HL-60/S4 treated with retinoic acid at 250 ng/mL for 4 days and 3 days (cell line): Measurements from ENCODE around the gene FOS.
"Not testable (repeated sequence)": the region's sequence is repeated elsewhere in the genome, so short reads cannot be mapped to it uniquely, and the experiment has no call there.

Experiments
- in situ Hi-C: fragments of 300-500 bp; cut with MboI; formaldehyde crosslinking; loops from 2 replicates; pipeline ENCODE4 v1.7.0; 2022; ENCODE audit warnings: low sequenced_read_pairs

Gene FOS

DNA sequence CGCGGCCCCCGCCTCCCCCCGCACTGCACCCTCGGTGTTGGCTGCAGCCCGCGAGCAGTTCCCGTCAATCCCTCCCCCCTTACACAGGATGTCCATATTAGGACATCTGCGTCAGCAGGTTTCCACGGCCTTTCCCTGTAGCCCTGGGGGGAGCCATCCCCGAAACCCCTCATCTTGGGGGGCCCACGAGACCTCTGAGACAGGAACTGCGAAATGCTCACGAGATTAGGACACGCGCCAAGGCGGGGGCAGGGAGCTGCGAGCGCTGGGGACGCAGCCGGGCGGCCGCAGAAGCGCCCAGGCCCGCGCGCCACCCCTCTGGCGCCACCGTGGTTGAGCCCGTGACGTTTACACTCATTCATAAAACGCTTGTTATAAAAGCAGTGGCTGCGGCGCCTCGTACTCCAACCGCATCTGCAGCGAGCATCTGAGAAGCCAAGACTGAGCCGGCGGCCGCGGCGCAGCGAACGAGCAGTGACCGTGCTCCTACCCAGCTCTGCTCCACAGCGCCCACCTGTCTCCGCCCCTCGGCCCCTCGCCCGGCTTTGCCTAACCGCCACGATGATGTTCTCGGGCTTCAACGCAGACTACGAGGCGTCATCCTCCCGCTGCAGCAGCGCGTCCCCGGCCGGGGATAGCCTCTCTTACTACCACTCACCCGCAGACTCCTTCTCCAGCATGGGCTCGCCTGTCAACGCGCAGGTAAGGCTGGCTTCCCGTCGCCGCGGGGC lies at the start of gene FOS:
FOS (plus strand) TSS at position 407 of the 731 bp plus-strand sequence; CDS start at position 562, 155 bp downstream.
- in situ Hi-C loops = no loop called here

DNA sequence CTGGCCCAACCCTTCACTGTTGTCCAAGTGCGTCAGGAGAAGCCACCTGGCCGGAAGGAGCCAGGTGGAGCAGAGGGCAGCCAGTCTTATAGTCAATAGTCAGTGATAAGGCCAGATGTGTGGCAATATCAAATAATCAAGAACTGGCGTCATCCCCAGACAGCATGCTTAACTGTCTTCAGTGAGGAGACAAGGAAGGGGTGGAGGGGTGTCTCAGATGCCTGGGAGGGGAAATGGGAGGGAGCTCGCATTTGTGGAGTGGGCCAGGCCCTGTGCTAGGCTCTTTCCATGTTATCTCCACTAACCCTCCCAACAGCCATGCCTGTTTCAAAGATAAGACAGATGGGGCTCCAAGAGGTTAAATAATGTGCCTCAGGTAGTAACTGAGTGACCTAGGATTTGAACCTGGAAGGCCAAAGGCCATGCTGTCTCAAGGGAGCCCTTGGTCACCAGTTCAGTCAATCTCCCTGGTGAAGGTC lies 48.9 kb upstream of the FOS start:
- in situ Hi-C loops = no loop called here

DNA sequence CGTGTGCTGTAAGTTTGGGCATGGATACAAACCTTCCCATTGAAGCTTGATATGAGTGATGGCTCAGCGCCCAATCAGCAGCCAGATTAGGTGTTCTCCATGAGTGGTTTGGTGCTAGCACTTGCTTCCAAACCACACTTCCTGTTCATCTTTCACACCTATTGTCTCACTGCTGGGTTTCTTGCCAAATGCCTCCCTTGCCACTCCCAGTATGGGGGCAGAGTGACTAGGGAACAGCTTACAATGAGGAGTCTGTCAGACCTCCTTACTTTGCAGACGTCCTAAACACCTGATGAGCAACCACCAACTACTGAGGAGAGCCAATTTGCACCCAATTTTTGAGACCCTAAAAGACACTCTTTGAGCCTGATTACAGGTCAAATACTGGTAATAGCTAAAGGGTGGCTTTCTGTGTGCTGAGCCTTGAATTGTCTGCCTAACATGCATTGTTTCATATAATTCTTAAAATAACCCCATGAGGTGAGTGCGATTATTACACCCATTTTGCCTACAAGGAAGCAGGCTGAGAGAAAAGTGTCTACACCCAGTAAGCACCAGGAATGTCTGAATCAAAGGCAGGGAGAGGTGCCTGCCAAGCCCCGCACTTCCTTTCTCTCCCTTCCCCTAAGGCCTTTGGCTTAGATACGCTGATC lies 48.4 kb upstream of the FOS start:
- in situ Hi-C loops = no loop called here

- in situ Hi-C loops = no loop called here
These were observed 47.3 kb upstream of the FOS start for GRCh38 chr14:75231320-75231719.

- in situ Hi-C loops = no loop called here
These were observed 46.4 kb upstream of the FOS start for GRCh38 chr14:75232191-75232590.

DNA sequence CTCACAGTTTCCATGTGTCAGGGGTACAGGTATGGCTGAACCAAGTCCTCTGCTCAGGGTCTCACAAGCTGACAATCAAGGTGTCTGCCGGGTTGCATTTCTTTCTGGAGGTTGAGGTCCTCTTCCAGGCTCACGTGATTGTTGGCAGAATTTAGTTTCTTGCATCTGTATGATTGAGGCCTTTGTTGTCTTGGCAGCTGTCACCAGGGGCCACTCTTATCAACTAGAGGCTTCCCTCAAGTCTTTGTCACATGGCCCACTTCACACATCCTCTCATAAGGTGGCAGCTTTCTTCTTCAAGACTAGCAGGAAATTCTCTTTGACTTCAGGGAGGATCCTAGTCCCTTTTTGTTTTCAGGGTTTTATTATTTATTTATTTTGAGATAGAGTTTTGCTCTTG lies 46.0 kb upstream of the FOS start:
- in situ Hi-C loops = no loop called here

GRCh38 chr14:75234173-75235115 lies 44.2 kb upstream of the FOS start:
- in situ Hi-C loops = no loop called here

GRCh38 chr14:75235198-75235597 lies 43.4 kb upstream of the FOS start:
- in situ Hi-C loops = not testable (repeated sequence)

GRCh38 chr14:75236467-75236866 lies 42.2 kb upstream of the FOS start:
- in situ Hi-C loops = no loop called here

DNA sequence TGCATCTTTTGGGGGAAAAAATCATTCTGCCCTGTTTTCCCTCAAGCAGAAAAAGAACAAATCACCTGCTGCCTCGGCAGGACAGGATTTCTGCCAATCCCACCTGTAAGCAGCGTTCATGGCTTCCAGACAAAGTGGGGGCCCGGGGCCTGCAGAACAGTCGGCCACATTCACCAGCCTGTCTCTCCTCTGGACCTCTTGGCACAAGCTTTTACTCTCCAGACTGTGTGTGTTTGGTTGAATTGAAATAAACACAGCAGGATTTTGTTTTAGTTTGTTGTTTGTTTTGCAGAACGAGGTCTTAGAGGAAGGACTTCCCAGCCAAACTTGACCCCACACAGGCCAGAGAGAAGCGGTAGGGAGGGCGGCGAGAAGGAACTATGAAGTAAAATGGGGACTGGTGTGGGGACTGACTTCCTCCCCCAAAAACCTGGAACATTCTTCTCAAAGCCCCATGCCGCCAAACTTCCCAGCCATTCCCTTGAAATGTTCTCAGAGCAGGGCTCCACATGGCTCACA lies 41.7 kb upstream of the FOS start:
- in situ Hi-C loops = no loop called here

DNA sequence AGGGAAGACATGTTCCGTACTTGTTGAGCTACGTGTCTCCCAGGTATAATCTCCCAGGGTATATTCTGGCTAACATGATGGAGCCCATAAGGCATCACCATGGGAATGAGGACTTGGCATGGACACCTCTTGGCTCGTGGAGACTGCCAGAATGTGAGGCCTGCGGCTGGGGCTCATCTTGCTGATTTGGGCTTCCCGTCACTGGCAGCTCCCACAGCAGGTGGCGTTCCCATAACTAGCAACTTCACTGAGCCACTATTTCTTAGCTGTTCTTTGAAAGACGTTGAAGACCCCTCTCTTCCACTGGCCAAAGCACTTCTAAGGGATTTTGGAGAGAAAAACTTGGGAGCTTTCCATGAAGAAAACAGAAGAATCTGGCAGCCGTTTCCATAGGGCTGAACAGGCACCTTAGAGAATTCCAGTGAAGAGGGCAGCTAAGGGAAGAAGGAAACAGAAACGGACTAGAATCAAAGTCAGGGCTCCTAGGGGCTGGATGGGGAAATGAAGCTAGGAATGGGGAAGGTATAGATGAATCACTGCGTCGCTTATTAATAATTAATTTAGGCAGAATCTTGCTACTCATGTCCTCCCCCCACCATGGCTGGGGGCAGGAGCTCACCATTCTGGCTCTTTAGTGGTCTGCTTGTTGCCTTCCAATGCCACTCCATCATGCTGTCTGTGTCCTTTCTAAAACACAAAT lies 39.7 kb upstream of the FOS start:
- in situ Hi-C loops = no loop called here

- in situ Hi-C loops = no loop called here
These were observed 37.8 kb upstream of the FOS start for GRCh38 chr14:75240781-75241180.

- in situ Hi-C loops = no loop called here
These were observed 35.9 kb upstream of the FOS start for GRCh38 chr14:75242546-75243273.

DNA sequence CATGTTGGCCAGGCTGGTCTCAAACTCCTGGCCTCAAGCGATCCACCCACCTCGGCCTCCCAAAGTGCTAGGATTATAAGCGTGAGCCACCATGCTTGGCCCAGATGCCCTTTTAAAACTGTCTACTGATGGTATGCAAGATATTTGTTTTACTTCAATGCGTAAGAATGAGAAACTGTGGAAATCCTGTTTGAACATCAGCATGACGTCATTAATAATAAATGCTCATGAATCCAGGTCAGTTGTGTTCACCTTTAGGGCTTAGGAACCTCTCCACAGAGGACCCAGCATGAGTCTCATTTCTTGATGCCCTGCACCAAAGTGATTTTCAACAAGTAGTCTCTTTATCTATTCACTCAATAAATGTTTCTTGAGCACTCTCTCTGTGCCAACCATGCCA lies 34.5 kb upstream of the FOS start:
- in situ Hi-C loops = no loop called here

DNA sequence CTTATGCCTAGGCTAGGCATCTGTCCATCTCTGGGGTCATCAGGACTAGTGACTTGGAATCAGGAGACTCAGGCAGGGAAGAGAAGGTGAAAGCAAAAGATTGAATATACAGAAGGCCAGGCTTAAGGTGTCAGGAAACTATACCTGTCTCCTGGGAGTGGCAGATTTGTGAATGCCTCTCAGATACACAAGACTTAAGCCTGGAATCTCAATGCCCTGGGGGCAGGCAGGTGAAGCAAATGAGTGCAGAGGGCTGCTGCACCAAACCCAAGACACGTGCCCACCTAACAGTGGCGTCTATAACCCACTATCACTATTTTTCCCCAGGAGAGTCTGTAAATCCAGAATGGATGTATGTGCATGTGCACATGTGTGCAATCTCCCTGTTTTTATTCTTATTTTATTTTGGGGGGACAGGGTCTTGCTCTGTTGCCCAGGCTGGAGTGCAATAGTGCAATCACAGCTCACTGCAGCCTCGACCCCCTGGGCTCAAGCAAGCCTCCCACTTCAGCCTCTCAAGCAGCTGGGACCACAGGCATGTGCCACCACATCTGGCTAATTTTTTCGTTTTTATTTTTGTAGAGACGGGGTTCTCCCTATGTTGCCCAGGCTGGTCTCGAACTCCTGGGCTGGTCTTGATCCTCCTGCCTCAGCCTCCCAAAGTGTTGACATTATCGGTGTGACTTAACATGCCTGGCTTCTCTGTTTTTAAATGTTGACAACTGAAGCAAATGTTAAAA lies 31.9 kb upstream of the FOS start:
- in situ Hi-C loops = no loop called here

DNA sequence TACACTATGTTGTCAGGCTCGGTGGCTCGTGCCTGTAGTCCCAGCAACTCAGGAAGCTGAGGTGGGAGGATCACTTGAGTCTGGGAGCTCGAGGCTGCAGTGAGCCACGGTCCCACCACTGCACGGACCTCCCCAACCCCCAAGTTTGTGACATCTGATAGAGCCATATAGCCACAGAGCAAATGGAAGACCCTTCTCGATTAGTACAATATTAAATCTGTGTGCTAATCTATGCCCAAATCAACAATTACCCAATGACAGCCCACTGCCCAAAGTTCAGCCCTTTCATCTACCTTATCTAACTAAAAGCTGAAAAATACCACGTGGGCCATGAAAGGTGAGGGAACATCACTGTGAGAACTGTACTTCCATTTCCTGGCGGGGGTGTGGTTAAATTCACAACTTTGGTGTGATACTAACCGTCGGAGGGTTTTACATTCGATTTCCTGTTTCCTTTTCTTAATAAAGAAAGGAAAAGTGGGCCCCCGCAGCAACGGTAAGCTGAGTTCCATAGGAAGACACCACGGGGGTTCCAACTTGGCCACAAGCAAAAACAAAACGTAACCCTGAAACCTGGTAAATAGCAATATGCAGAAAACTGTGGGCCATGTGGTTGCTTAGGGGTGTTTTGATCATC lies 31.2 kb upstream of the FOS start:
- in situ Hi-C loops = no loop called here

GRCh38 chr14:75247939-75248338 lies 30.7 kb upstream of the FOS start:
- in situ Hi-C loops = no loop called here

GRCh38 chr14:75249251-75249957 lies 29.2 kb upstream of the FOS start:
- in situ Hi-C loops = no loop called here
